ENCODE data around the gene YIF1A. TPM values are rescaled to one million over a fixed set of nuclear protein-coding genes. Genes with fewer than 3 reads are reported as not detected.

The YIF1A gene
- total RNA-seq, 1 experiment from 2014 or later: 286 TPM

DNA sequence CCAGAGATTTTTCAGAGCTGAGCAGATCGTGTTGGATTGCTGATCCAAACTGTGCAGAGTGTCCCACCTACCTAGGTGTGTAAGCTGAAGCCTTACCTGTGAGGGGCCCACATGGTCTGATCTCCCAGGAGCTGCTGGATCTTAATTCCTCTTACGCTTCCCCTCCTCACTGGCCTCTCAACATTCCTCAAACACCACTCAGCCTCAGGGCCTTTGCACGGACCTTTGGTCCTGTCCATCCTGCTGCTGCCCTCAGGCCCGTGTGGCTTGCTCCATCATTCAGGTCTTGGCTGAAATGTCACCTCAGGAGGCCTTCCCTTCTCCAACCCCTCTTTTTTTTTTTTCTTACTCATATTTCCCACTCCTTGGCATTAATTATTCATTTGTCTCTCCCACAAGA is 41.6 kb downstream of the YIF1A start:
- no peak for DNase-seq (ENCODE audit: low spot score)

DNA sequence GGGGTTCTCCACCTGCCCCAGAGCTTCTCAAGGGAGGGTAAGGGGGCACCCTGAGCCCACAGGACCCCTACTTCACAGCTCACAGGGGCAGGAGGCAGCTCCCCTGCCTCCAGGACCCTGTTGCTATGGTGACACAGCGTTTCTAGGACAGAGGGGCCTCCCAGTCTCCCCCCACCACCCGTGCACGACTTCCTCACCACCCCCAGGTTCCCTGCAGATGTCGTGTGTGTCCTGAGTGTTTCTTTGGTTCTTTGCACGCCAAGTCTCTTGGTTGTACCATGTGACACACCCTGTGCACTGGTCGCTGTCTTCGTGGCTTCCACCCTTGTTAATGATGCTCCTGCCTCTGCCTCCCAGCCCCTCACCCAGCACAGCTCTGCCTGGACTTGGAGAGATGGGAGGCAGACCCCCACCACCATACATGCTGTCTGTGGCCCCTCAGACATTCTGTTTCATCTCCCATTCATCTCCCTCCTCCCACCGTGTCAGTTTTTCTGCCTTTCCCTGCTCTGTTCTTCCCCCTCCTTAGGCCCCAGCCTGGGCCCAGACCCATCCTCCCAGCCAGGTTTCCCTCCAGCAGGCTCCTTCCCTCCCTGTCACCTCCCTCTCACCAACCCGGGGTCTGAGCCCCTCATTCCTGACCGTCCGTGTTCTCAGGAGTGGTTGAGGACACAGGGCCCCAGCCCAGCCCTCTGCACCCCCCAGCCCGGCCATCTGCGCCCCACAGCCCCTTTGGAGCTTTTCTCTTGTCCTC is 45.0 kb downstream of the YIF1A start:
- DNase-seq (ENCODE audit: low spot score): no peak

DNA sequence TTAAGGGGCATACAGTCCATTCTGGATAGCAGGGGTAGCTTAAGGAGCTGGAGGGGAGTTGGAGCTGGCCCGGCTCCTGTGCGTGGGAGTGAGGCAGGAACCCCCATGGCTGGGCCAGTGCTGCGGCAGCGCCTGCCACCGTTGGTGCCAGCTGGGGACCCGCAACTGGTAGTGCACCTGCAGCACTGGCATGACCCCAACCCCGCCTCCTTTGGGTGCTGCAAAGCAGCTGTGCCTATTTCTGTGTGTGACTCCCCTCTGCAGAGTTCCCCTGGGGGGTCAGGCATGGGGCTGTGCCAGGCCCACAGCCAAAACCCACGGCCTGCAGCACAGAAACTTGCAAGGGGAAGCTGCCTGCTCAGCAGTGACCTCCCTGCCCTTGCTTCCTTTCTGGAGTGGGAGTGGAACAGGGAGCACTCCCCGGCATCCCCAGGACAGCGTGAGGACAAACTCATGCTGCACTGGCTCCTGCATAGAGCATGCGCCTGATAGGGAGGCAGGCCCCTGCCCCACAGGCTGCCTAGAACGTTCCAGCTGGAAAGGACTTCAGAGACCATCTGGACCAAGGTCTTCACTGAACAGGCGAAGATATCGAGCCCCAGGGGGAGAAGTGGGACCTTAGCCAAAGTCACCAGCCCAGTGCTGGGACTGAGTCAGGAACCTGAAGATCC is 46.7 kb downstream of the YIF1A start:
- DNase-seq (ENCODE audit: low spot score): no peak

DNA sequence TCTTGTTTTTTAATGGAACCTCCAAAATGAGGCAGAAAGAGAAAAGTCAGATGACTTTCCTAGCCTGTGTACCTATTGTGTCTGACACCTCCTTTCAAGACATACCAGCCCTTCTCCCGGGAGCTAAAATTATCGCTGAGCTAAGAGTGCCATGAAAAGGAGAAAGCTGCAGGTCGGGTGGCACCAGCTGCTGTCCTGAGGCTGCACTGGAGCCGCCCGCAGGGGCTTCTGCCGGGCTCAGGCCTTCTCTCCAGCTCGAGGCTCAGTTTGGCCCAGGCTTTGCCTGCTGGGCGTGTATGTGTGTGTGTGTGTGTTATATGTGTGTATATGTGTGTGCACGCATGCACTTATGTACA is 48.2 kb downstream of the YIF1A start:
- no peak for DNase-seq (ENCODE audit: low spot score)

DNA sequence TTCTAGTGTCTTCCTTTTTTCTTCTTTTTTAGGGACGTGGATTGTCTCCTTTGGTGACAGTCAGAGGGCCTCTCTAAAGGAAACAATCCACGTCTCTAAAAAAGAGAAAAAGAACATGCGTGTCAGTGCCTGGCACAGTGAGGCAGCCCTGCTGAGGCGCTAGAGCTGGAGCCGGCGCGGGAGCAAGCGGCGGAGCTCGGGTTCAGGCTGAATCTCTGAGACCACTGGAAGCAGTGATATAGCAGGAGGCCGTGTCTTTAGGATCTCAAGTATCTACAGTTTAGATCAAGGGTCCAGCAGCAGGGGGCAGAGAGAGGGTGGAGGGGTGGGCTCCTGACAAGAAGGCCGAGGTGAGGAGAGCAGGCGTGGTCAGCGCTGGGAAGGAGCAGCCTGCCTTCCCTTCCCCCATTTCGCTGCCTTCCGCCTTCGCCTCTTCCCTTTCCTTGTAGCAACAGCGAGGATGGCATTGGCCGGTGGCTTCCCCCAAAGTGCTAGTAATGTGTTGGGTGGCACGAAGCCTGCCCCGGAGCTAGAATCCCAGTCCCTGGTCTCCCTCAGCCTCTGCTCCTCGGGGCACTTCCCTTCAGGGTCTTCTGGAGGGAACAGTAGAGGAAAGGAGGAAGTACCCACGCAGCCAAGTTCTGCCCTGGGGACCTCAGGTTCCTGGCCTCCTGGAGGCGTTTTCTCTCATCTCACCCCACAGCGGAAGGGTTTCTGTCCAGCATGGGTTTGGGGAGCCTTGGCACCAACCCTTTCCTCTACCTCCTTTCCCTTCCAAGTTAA is 48.8 kb downstream of the YIF1A start:
- DNase-seq (ENCODE audit: low spot score): no peak

DNA sequence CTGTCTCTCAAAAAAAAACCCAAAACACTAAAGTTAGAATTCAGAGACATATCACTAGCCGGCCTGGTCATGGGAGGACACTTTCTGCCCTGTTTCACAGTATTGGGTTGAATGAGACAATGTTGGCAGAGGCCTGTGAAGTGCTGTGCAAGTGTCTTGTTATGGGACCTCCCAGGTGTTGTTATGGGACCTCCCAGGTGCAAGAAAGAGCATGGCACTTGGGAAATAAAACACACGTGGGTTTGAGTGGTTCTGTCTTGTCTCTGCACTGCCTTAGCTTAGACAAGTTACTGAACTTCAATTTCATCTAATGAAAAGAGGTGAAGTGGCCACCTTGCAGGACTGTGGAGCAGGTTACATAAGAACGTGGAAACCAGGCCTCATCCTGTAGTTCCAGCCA is 49.4 kb downstream of the YIF1A start:
- no peak for DNase-seq (ENCODE audit: low spot score)

DNA sequence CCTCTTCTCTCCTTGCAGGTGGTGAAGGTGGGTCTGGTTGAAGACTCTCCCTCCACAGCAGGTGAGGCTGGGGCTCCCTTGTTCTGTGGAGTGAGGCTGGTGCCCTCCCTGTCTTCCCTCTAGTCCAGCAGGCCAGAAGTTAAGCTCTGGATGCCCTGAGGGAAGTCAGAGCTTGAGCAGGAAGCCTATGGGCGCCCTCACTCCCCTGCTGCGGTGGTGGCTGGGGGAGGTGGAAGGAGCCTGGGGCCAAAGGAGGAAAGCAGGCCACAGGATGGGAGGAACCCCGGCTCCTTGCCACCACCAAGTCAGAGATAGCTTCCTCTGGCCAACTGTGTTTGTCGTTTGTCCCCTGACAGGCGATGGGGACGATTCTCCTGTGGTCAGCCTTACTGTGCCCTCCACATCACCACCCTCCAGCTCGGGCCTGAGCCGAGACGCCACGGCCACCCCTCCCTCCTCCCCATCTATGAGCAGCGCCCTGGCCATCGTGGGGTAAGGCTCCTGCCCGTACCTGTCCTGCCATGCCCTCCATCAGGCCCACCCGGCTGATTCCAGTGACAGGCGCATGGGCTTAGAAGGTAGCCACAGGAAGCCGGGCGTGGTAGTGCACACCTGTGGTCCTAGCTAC is 50.0 kb downstream of the YIF1A start:
- no peak for DNase-seq (ENCODE audit: low spot score)

DNA sequence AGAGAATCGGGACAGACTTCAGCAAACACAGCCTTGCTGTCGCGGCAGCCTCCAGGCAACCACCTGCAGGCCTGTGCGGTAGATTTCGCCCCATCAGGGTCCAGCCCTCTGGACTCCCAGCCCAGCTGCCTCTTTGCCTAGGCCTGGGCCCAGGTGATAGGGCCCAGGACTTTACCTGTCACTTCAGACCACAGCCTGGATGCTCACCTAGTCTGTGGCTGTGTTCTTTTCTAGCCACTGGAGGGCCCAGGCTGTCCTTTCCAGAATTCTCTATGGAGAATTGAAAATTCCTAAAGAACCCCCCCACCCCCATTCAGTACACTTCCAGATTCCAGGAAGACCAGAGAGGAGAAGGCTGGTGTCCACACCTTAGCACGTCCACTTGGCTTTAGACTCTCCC is 51.1 kb downstream of the YIF1A start:
- DNase-seq (ENCODE audit: low spot score): no peak

DNA sequence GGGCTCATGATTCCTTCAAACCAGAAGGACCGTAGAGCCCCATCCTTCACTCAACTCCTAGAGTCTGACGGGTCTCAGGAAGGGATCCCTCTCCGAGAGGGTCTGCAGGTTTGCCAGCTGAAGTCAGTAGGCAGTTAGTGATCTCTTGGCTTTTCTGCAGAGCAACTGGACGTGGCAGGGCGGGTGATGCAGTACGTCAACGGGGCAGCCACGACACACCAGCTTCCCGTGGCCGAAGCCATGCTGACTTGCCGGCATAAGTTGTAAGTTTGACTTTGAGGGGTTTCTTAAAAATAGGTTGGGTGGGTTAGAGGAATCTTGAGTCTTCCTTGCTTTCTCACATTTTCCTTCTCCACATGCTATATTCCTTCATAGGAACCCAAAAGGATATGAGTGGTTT is 53.8 kb downstream of the YIF1A start:
- no peak for DNase-seq (ENCODE audit: low spot score)

Other genes with a start within 250 kb of the YIF1A start
- not detected in 2 replicates for gene GAL3ST3, start 240.0 kb downstream of the YIF1A start, total RNA-seq (2014; rRNA removed; shearing (Covaris generic))
- gene SF3B2, start 236.8 kb downstream of the YIF1A start, total RNA-seq (2014; rRNA removed; shearing (Covaris generic)): 209 and 210 TPM in 2 replicates
- gene PACS1, start 218.9 kb downstream of the YIF1A start, total RNA-seq (2014; rRNA removed; shearing (Covaris generic)): 13.8 and 23.1 TPM in 2 replicates
- 14.4 and 17.8 TPM in 2 replicates for gene KLC2, start 31.4 kb downstream of the YIF1A start, total RNA-seq (2014; rRNA removed; shearing (Covaris generic))
- gene RAB1B, start 20.5 kb downstream of the YIF1A start, total RNA-seq (2014; rRNA removed; shearing (Covaris generic)): 357 and 380 TPM in 2 replicates
- 0.21 and 0.99 TPM in 2 replicates for gene CNIH2, start 11.0 kb downstream of the YIF1A start, total RNA-seq (2014; rRNA removed; shearing (Covaris generic))
- gene TMEM151A, start 2.8 kb upstream of the YIF1A start, total RNA-seq (2014; rRNA removed; shearing (Covaris generic)): 0.05 and 0.08 TPM in 2 replicates
- gene CD248, start 27.9 kb upstream of the YIF1A start, total RNA-seq (2014; rRNA removed; shearing (Covaris generic)): not detected in 2 replicates
- 18.8 and 21.0 TPM in 2 replicates for gene RIN1, start 47.3 kb upstream of the YIF1A start, total RNA-seq (2014; rRNA removed; shearing (Covaris generic))
- 74.9 and 92.2 TPM in 2 replicates for gene BRMS1, start 56.0 kb upstream of the YIF1A start, total RNA-seq (2014; rRNA removed; shearing (Covaris generic))
- gene B4GAT1, start 58.5 kb upstream of the YIF1A start, total RNA-seq (2014; rRNA removed; shearing (Covaris generic)): 26.8 and 30.5 TPM in 2 replicates
- 40.3 and 44.9 TPM in 2 replicates for gene SLC29A2, start 82.6 kb upstream of the YIF1A start, total RNA-seq (2014; rRNA removed; shearing (Covaris generic))
- not detected in 2 replicates for gene NPAS4, start 131.9 kb upstream of the YIF1A start, total RNA-seq (2014; rRNA removed; shearing (Covaris generic))
- gene MRPL11, start 149.7 kb upstream of the YIF1A start, total RNA-seq (2014; rRNA removed; shearing (Covaris generic)): 122 and 128 TPM in 2 replicates
- 15.9 and 17.9 TPM in 2 replicates for gene PELI3, start 177.8 kb upstream of the YIF1A start, total RNA-seq (2014; rRNA removed; shearing (Covaris generic))
- gene DPP3, start 191.3 kb upstream of the YIF1A start, total RNA-seq (2014; rRNA removed; shearing (Covaris generic)): 210 and 224 TPM in 2 replicates
- 39.7 and 41.4 TPM in 2 replicates for gene BBS1, start 221.5 kb upstream of the YIF1A start, total RNA-seq (2014; rRNA removed; shearing (Covaris generic))

Data from HT-29 (cell line).